SK-N-SH (cell line): ENCODE data around the gene METTL9. TPM values are rescaled to one million over a fixed set of nuclear protein-coding genes. Genes with fewer than 3 reads are reported as not detected.

Source experiments
- CTCF ChIA-PET: fragments of 300-600, 350-600 bp; formaldehyde crosslinking; extraction: SDS; loops from one replicate; lab custom pipeline; 2021; lab: Yijun Ruan, JAX
- POLR2A ChIA-PET: fragments of 350-600 bp; sonication (Branson Sonifier 250); formaldehyde crosslinking; extraction: SDS; loops from one replicate; lab custom pipeline; 2020; ENCODE audit warnings: antibody characterized with exemption, inconsistent platforms; lab: Yijun Ruan, JAX
- DNase-seq: peaks from one replicate; pipeline ENCODE4 v3.0.0; 2012
- H2AFZ ChIP-seq: fragments of 200-600 bp; sonication (generic); 2 replicates; pipeline ENCODE4 v1.8.1; 2016; ENCODE audit warnings: antibody characterized with exemption, mild to moderate bottlenecking, low read depth
- H3F3A ChIP-seq: fragments of 200-600 bp; sonication (generic); replicated peaks from 2 replicates; pipeline ENCODE3; 2016; ENCODE audit warnings: antibody characterized with exemption, mild to moderate bottlenecking; ENCODE audit not compliant: insufficient read depth
- H3K27ac ChIP-seq, 2 experiments: fragments of 200-500 bp in 1 of 2; fragments of 200-600 bp in 1 of 2; sonication (Bioruptor generic) in 1 of 2; sonication (generic), shearing (Covaris generic) in 1 of 2; 2 replicates each; pipeline versions ENCODE4 v1.5.1 to v1.6.1; 2014 to 2016; ENCODE audit warnings: low read depth in 2 of 2, inconsistent platforms in 1 of 2, low read length in 1 of 2, mild to moderate bottlenecking in 1 of 2, mixed read lengths in 1 of 2
- H3K27me3 ChIP-seq: fragments of 200-600 bp; sonication (generic), shearing (Covaris generic); 2 replicates; pipeline ENCODE4 v1.6.1; 2016; ENCODE audit warnings: mixed run types; ENCODE audit not compliant: insufficient read depth
- H3K36me3 ChIP-seq, 2 experiments: fragments of 200-500 bp in 1 of 2; fragments of 200-600 bp in 1 of 2; sonication (Bioruptor generic) in 1 of 2; sonication (generic) in 1 of 2; replicated peaks in 1 of 2; 2 replicates each; pipeline versions ENCODE3 to v1.5.1; 2014 to 2016; ENCODE audit warnings: low read length in 1 of 2, mild to moderate bottlenecking in 1 of 2; ENCODE audit not compliant: insufficient read depth in 2 of 2, control insufficient read depth in 1 of 2
- H3K4me1 ChIP-seq, 2 experiments: fragments of 200-500 bp in 1 of 2; fragments of 200-600 bp in 1 of 2; sonication (Bioruptor generic) in 1 of 2; sonication (generic), shearing (Covaris generic) in 1 of 2; 2 replicates each; pipeline versions ENCODE4 v1.5.1 to v1.6.1; 2014 to 2016; ENCODE audit warnings: low read depth in 1 of 2, low read length in 1 of 2, mixed run types in 1 of 2; ENCODE audit not compliant: insufficient read depth in 2 of 2, control insufficient read depth in 1 of 2
- H3K4me2 ChIP-seq: fragments of 200-600 bp; sonication (generic), shearing (Covaris generic); 2 replicates; pipeline ENCODE4 v1.6.1; 2017; ENCODE audit warnings: mixed run types
- H3K4me3 ChIP-seq, 2 experiments: fragments of 200-500 bp in 1 of 2; fragments of 200-600 bp in 1 of 2; sonication (Bioruptor generic) in 1 of 2; sonication (generic), shearing (Covaris generic) in 1 of 2; 2 replicates each; pipeline versions ENCODE4 v1.5.1 to v1.8.1; 2014 to 2016; ENCODE audit warnings: low read depth in 2 of 2, inconsistent platforms in 1 of 2, low read length in 1 of 2, mild to moderate bottlenecking in 1 of 2, mixed read lengths in 1 of 2, moderate library complexity in 1 of 2
- H3K79me2 ChIP-seq: fragments of 200-600 bp; sonication (generic); 2 replicates; pipeline ENCODE4 v1.8.1; 2017; ENCODE audit warnings: mild to moderate bottlenecking; ENCODE audit not compliant: insufficient read depth
- H3K9ac ChIP-seq: fragments of 200-600 bp; sonication (generic); 2 replicates; pipeline ENCODE4 v1.6.1; 2017; ENCODE audit warnings: mixed run types
- H3K9me2 ChIP-seq: fragments of 200-600 bp; sonication (generic); 2 replicates; pipeline ENCODE4 v1.6.1; 2017; ENCODE audit warnings: mixed run types
- H3K9me3 ChIP-seq: fragments of 200-600 bp; sonication (generic); 2 replicates; pipeline ENCODE4 v1.6.1; 2017; ENCODE audit warnings: mixed run types, mild to moderate bottlenecking, moderate library complexity
- H4K20me1 ChIP-seq: fragments of 200-600 bp; sonication (generic); 2 replicates; pipeline ENCODE4 v1.6.1; 2017; ENCODE audit warnings: mild to moderate bottlenecking, mixed run types; ENCODE audit not compliant: insufficient read depth
- ELF1 ChIP-seq: IDR thresholded peaks from 2 replicates; pipeline ENCODE4 v1.4.0; 2012
- NFIC ChIP-seq: IDR thresholded peaks from 2 replicates; pipeline ENCODE4 v1.4.0; 2012; ENCODE audit warnings: borderline replicate concordance
- POLR2AphosphoS5 ChIP-seq: IDR thresholded peaks from 2 replicates; pipeline ENCODE4 v1.6.1; 2012; ENCODE audit warnings: low read depth, low read length
- WGBS: methylation state at CpG from one replicate; pipeline ENCODE4 v1.1.6; 2017; ENCODE audit warnings: low lambda C conversion rate; 5-methylcytosine and 5-hydroxymethylcytosine counted together
- polyA plus RNA-seq, 3 experiments: library from polyadenylated mRNA; depleted of rRNA; stranded (reverse); fragments of >200 nt; gene quantifications; 2 replicates each; pipeline ENCODE4 v1.2.3, GENCODE V29; 2012
- TF ChIP-seq, protein P1 (sequence below): IDR thresholded peaks from 2 replicates; pipeline ENCODE4 v1.6.1; 2012; ENCODE audit warnings: mild to moderate bottlenecking, low read depth, low read length, moderate library complexity
- TF ChIP-seq, protein P2 (sequence below): IDR thresholded peaks from 2 replicates; pipeline ENCODE4 v1.4.0; 2012; ENCODE audit warnings: low read depth
- TF ChIP-seq, protein P3 (sequence below): IDR thresholded peaks from 2 replicates; pipeline ENCODE4; 2012
- TF ChIP-seq, protein P4 (sequence below): fragments of 150-350 bp; IDR thresholded peaks from 2 replicates; pipeline ENCODE4 v1.6.1; 2017; ENCODE audit warnings: antibody characterized with exemption, low read length, low read depth, borderline replicate concordance
- TF ChIP-seq, protein P5 (sequence below): IDR thresholded peaks from 2 replicates; pipeline ENCODE4 v1.4.0; 2012; ENCODE audit warnings: low read depth, borderline replicate concordance

METTL9 gene
- polyA plus RNA-seq, 1 of the 3 experiments (the other 2 are of a cell fraction): 70.7 TPM

DNA sequence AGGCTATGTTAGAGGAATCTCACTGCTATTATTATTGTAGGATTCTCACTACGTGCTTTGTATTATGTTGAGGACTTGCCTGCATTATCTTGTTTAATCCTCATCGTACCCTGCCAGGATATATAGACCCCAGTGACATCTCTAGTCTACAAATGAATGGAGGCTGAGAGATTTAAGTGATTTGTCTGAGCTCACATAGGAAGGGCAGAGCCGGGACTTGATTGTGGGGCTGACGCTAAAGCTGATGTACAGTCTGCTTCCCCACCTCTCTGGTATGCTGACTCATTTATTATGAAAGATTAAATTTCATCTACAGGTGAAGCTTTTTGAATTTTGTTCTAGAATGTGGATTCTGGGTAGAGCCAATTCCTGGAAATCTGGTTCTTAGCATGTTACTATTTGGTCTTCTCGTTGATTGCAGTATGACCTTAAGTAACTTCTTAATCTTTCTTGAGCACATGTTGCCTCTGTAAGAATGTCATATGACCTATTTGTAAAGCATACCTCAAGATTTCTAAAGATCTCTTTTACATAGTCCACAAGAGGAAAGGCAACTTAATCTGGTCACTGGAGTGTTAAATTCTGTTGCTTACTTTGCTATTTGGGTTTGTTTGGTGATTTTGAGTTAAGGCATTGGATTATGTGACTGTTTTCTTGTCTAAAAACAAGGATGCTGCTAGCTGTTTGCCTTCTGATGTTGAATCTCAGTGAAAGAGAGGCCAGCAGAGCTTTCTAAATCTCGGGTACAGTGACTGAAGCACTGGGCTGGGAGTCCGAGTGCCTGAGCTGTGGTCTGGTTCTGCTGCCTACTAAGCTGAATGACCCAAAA is 12.4 kb downstream of the METTL9 start:
- no peak overlapping the region for H3K9ac ChIP-seq
- POLR2A ChIA-PET: interaction anchor here (0.6 kb wide), 1 partner anchor 1515 kb away, joined by 3 read pairs; no protein-coding TSS in a partner anchor
- no peak overlapping the region for H3K4me3 ChIP-seq
- H2AFZ ChIP-seq: no peak overlapping the region
- CTCF ChIA-PET: interaction anchor here (1.0 to 1.6 kb wide), 4 partner anchors 11 to 97 kb away, joined by 3 to 5 read pairs (median 4); no protein-coding TSS in a partner anchor
- WGBS: 93% methylated on average over 7 of the region's 7 CpGs
- H3F3A ChIP-seq: peaks cover 12% of the 10 kb centered on the region
- peak overlapping the region; percentile 8 to 56; a peak in 3 of 4 replicates for H3K27ac ChIP-seq
- H3K27me3 ChIP-seq: no peaks in the 10 kb centered on the region
- H3K79me2 ChIP-seq: peaks cover 100% of the 10 kb centered on the region
- TF ChIP-seq, protein P1, sequence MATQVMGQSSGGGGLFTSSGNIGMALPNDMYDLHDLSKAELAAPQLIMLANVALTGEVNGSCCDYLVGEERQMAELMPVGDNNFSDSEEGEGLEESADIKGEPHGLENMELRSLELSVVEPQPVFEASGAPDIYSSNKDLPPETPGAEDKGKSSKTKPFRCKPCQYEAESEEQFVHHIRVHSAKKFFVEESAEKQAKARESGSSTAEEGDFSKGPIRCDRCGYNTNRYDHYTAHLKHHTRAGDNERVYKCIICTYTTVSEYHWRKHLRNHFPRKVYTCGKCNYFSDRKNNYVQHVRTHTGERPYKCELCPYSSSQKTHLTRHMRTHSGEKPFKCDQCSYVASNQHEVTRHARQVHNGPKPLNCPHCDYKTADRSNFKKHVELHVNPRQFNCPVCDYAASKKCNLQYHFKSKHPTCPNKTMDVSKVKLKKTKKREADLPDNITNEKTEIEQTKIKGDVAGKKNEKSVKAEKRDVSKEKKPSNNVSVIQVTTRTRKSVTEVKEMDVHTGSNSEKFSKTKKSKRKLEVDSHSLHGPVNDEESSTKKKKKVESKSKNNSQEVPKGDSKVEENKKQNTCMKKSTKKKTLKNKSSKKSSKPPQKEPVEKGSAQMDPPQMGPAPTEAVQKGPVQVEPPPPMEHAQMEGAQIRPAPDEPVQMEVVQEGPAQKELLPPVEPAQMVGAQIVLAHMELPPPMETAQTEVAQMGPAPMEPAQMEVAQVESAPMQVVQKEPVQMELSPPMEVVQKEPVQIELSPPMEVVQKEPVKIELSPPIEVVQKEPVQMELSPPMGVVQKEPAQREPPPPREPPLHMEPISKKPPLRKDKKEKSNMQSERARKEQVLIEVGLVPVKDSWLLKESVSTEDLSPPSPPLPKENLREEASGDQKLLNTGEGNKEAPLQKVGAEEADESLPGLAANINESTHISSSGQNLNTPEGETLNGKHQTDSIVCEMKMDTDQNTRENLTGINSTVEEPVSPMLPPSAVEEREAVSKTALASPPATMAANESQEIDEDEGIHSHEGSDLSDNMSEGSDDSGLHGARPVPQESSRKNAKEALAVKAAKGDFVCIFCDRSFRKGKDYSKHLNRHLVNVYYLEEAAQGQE: no peak
- TF ChIP-seq, protein P2, sequence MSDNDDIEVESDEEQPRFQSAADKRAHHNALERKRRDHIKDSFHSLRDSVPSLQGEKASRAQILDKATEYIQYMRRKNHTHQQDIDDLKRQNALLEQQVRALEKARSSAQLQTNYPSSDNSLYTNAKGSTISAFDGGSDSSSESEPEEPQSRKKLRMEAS: no peak
- TF ChIP-seq, protein P3, sequence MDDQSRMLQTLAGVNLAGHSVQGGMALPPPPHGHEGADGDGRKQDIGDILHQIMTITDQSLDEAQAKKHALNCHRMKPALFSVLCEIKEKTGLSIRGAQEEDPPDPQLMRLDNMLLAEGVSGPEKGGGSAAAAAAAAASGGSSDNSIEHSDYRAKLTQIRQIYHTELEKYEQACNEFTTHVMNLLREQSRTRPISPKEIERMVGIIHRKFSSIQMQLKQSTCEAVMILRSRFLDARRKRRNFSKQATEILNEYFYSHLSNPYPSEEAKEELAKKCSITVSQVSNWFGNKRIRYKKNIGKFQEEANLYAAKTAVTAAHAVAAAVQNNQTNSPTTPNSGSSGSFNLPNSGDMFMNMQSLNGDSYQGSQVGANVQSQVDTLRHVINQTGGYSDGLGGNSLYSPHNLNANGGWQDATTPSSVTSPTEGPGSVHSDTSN: no peak
- no peak for TF ChIP-seq ELF1
- TF ChIP-seq, protein P4, sequence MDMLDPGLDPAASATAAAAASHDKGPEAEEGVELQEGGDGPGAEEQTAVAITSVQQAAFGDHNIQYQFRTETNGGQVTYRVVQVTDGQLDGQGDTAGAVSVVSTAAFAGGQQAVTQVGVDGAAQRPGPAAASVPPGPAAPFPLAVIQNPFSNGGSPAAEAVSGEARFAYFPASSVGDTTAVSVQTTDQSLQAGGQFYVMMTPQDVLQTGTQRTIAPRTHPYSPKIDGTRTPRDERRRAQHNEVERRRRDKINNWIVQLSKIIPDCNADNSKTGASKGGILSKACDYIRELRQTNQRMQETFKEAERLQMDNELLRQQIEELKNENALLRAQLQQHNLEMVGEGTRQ: no peak
- TF ChIP-seq POLR2AphosphoS5: no peak
- TF ChIP-seq NFIC: no peak
- TF ChIP-seq, protein P5, sequence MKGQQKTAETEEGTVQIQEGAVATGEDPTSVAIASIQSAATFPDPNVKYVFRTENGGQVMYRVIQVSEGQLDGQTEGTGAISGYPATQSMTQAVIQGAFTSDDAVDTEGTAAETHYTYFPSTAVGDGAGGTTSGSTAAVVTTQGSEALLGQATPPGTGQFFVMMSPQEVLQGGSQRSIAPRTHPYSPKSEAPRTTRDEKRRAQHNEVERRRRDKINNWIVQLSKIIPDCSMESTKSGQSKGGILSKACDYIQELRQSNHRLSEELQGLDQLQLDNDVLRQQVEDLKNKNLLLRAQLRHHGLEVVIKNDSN: no peak
- DNase-seq: no peak
- H3K36me3 ChIP-seq: peaks cover 3 to 4% of the 10 kb centered on the region in 2 experiments
- H3K9me3 ChIP-seq: no peaks in the 10 kb centered on the region
- no peak overlapping the region for H3K4me2 ChIP-seq
- no peaks in the 10 kb centered on the region for H3K9me2 ChIP-seq
- H4K20me1 ChIP-seq: peaks cover 64% of the 10 kb centered on the region
- peaks cover 24 to 29% of the 10 kb centered on the region in 2 experiments for H3K4me1 ChIP-seq
